A549 (cell line): Measurements from ENCODE around the gene SENP5. TPM values are rescaled to one million over a fixed set of nuclear protein-coding genes. Genes with fewer than 3 reads are reported as not detected.

Experiments
- ATAC-seq, 2 experiments: fragments of 200-7000 bp in 1 of 2; fragments of >200 bp in 1 of 2; cut with Nextera tagmentation in 1 of 2; cut with Tn5 transposase in 1 of 2; 3 replicates each; pipeline versions ENCODE4 v1.8.0 to v1.9.1; 2018 to 2020; ENCODE audit warnings: mild to moderate bottlenecking in 1 of 2, moderate library complexity in 1 of 2
- CTCF ChIA-PET: fragments of 300-600 bp; sonication (Branson Sonifier 250); formaldehyde crosslinking; extraction: SDS; loops from one replicate; lab custom pipeline; 2021; ENCODE audit warnings: antibody characterized with exemption, inconsistent platforms; lab: Yijun Ruan, JAX
- POLR2A ChIA-PET: fragments of 350-600 bp; formaldehyde crosslinking; extraction: SDS; loops from one replicate; lab custom pipeline; 2021; ENCODE audit warnings: antibody characterized with exemption, inconsistent platforms; lab: Yijun Ruan, JAX
- DNase-seq, 2 experiments: peaks; one replicate each; pipeline versions ENCODE4 v3.0.0 to v3.0.0-alpha.2; 2011 to 2016; ENCODE audit warnings: low read depth in 1 of 2, low spot score in 1 of 2
- FAIRE-seq: peaks from 2 replicates; lab custom pipeline; 2011; peaks lifted over from hg19 to GRCh38; lab: Jason Lieb, UNC
- H3K27ac ChIP-seq, 2 experiments: fragments of >200 bp; sonication (Bioruptor Twin); formaldehyde crosslinking; 3 replicates each; pipeline ENCODE4 v1.5.1; 2016 to 2017
- H3K4me1 ChIP-seq: fragments of >200 bp; sonication (Bioruptor Twin); formaldehyde crosslinking; 3 replicates; pipeline ENCODE4 v1.6.1; 2016
- H3K4me2 ChIP-seq: fragments of >200 bp; sonication (Bioruptor Twin); formaldehyde crosslinking; 3 replicates; pipeline ENCODE4 v1.6.1; 2016
- H3K4me3 ChIP-seq: fragments of >200 bp; sonication (Bioruptor Twin); formaldehyde crosslinking; 3 replicates; pipeline ENCODE4 v1.5.1; 2016
- H3K9me3 ChIP-seq: fragments of >200 bp; sonication (Bioruptor Twin); formaldehyde crosslinking; 3 replicates; pipeline ENCODE4 v1.6.1; 2016
- BHLHE40 ChIP-seq: IDR thresholded peaks from 2 replicates; pipeline ENCODE4 v1.6.1; 2012; ENCODE audit warnings: low read depth, low read length, inconsistent platforms
- CBX2 ChIP-seq: fragments of 200-600 bp; sonication (generic); IDR thresholded peaks from 2 replicates; pipeline ENCODE4 v1.6.1; 2016; ENCODE audit warnings: low read depth, mild to moderate bottlenecking, borderline replicate concordance
- EHMT2 ChIP-seq: fragments of 200-600 bp; sonication (generic); IDR thresholded peaks from 2 replicates; pipeline ENCODE4 v1.6.1; 2016; ENCODE audit warnings: antibody characterized with exemption, low read depth, mild to moderate bottlenecking, moderate library complexity
- EP300 ChIP-seq, 2 experiments: fragments of >200 bp; sonication (Bioruptor Twin); formaldehyde crosslinking; IDR thresholded peaks; 2 replicates in 1 of 2; 3 replicates in 1 of 2; pipeline ENCODE4 v1.6.1; 2016 to 2017
- ESRRA ChIP-seq: fragments of 150-350 bp; IDR thresholded peaks from 2 replicates; pipeline ENCODE4 v1.6.1; 2014; ENCODE audit warnings: mild to moderate bottlenecking, low read length, borderline replicate concordance
- FOXS1 ChIP-seq: fragments of 250-450 bp; sonication (Bioruptor Pico); IDR thresholded peaks from 2 replicates; pipeline ENCODE4 v1.5.0; 2020; ENCODE audit warnings: mild to moderate bottlenecking, moderate library complexity
- HOXB5 ChIP-seq: fragments of 250-450 bp; sonication (Bioruptor Pico); IDR thresholded peaks from 2 replicates; pipeline ENCODE4 v1.5.0; 2020; ENCODE audit warnings: mild to moderate bottlenecking, moderate library complexity
- JUNB ChIP-seq: fragments of >200 bp; sonication (Bioruptor Twin); formaldehyde crosslinking; IDR thresholded peaks from 2 replicates; pipeline ENCODE4 v1.6.1; 2016
- MAZ ChIP-seq: fragments of 150-350 bp; IDR thresholded peaks from 2 replicates; pipeline ENCODE4 v1.6.1; 2014; ENCODE audit warnings: antibody characterized with exemption, low read depth, low read length, borderline replicate concordance
- MYC ChIP-seq: IDR thresholded peaks from 2 replicates; pipeline ENCODE4 v1.6.1; 2012; ENCODE audit warnings: mild to moderate bottlenecking, inconsistent platforms, low read length, improper control_type of control experiment, borderline replicate concordance
- NPAS2 ChIP-seq: fragments of 250-450 bp; sonication (Bioruptor Pico); IDR thresholded peaks from 2 replicates; pipeline ENCODE4 v1.8.0; 2022; ENCODE audit warnings: mild to moderate bottlenecking, moderate library complexity, borderline replicate concordance
- POLR2A ChIP-seq: IDR thresholded peaks from 2 replicates; pipeline ENCODE4 v1.6.1; 2012; ENCODE audit warnings: mild to moderate bottlenecking, low read length
- POLR2AphosphoS2 ChIP-seq: conservative IDR thresholded peaks from 2 replicates; pipeline ENCODE4 v1.6.1; 2012; ENCODE audit warnings: low read length, improper control_type of control experiment, inconsistent platforms
- RAD21 ChIP-seq, 2 experiments: fragments of >200 bp in 1 of 2; sonication (Bioruptor Twin) in 1 of 2; formaldehyde crosslinking in 1 of 2; IDR thresholded peaks in 1 of 2; conservative IDR thresholded peaks in 1 of 2; 2 replicates in 1 of 2; 3 replicates in 1 of 2; pipeline ENCODE4 v1.6.1; 2012 to 2018; ENCODE audit warnings: inconsistent platforms in 1 of 2
- RNF2 ChIP-seq: fragments of 200-600 bp; sonication (generic); IDR thresholded peaks from 2 replicates; pipeline ENCODE4 v1.6.1; 2016; ENCODE audit warnings: low read depth, mild to moderate bottlenecking, antibody characterized with exemption, moderate library complexity, borderline replicate concordance
- SREBF2 ChIP-seq: fragments of 450-650 bp; IDR thresholded peaks from 2 replicates; pipeline ENCODE4 v1.6.1; 2014; ENCODE audit warnings: mild to moderate bottlenecking, moderate library complexity
- ZC3H11A ChIP-seq: fragments of 450-650 bp; IDR thresholded peaks from 2 replicates; pipeline ENCODE4 v1.6.1; 2014; ENCODE audit warnings: antibody characterized with exemption, mild to moderate bottlenecking
- ZFP36 ChIP-seq: fragments of 450-650 bp; IDR thresholded peaks from 2 replicates; pipeline ENCODE4 v1.6.1; 2014; ENCODE audit warnings: borderline replicate concordance; ENCODE audit not compliant: partially characterized antibody
- WGBS: methylation state at CpG from one replicate; pipeline ENCODE4 v1.1.6; 2017; ENCODE audit errors: missing lambda C conversion rate; 5-methylcytosine and 5-hydroxymethylcytosine counted together
- polyA plus RNA-seq, 4 experiments: library from polyadenylated mRNA; depleted of rRNA in 3 of 4; stranded (reverse); fragments of >200 nt; fragmentation: RNase III in 1 of 4; extraction: RNeasy Plus Mini Kit Qiagen cat#74134 plus additional on column Dnase treatment in 1 of 4; gene quantifications; 2 replicates in 3 of 4; 3 replicates in 1 of 4; pipeline ENCODE4 v1.2.3, GENCODE V29; 2011 to 2017
- TF ChIP-seq, protein P1 (sequence below): fragments of >200 bp; sonication (Bioruptor Twin); formaldehyde crosslinking; IDR thresholded peaks from 3 replicates; pipeline ENCODE4 v1.6.1; 2016
- TF ChIP-seq, protein P2 (sequence below): IDR thresholded peaks from 2 replicates; pipeline ENCODE4 v1.6.1; 2012
- TF ChIP-seq, protein P3 (sequence below): fragments of 250-450 bp; sonication (Bioruptor Pico); IDR thresholded peaks from 2 replicates; pipeline ENCODE4 v1.5.0; 2020; ENCODE audit warnings: low read depth, mild to moderate bottlenecking, moderate library complexity

The SENP5 gene
- polyA plus RNA-seq, 2 of the 4 experiments (the other 2 are of a cell fraction): 6.8 to 12.9 TPM

DNA sequence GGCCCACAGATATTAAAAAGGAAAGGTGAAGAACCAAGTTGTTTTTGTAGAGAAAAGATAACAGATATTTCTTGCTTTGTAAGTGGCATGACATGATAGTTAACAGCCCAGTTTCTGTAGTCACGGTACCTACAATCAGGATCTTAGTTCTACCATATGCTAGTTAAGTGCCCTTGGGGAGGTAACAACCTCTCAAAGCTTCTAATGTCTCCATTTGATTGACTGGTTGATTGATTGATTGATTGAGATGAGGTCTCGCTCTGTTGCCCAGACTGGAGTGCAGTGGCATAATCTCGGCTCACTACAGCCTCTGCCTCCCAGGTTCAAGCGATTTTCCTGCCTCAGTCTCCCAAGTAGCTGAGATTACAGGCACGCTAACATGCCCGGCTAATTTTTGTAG is 28.5 kb downstream of the SENP5 start:
- H3K9me3 ChIP-seq: no peaks in the 10 kb centered on the region
- ATAC-seq (no peak), FAIRE-seq (no peak), DNase-seq (no peak)
- no peak overlapping the region for H3K27ac ChIP-seq
- POLR2A ChIA-PET: no interaction called here
- no peaks in the 10 kb centered on the region for H3K4me1 ChIP-seq
- no peak overlapping the region for H3K4me2 ChIP-seq
- CTCF ChIA-PET: no interaction called here
- H3K4me3 ChIP-seq: no peak overlapping the region
- 96% methylated on average over 5 of the region's 6 CpGs for WGBS
- no peak for TF ChIP-seq RNF2
- TF ChIP-seq, protein P1, sequence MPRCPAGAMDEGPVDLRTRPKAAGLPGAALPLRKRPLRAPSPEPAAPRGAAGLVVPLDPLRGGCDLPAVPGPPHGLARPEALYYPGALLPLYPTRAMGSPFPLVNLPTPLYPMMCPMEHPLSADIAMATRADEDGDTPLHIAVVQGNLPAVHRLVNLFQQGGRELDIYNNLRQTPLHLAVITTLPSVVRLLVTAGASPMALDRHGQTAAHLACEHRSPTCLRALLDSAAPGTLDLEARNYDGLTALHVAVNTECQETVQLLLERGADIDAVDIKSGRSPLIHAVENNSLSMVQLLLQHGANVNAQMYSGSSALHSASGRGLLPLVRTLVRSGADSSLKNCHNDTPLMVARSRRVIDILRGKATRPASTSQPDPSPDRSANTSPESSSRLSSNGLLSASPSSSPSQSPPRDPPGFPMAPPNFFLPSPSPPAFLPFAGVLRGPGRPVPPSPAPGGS: no peak

DNA sequence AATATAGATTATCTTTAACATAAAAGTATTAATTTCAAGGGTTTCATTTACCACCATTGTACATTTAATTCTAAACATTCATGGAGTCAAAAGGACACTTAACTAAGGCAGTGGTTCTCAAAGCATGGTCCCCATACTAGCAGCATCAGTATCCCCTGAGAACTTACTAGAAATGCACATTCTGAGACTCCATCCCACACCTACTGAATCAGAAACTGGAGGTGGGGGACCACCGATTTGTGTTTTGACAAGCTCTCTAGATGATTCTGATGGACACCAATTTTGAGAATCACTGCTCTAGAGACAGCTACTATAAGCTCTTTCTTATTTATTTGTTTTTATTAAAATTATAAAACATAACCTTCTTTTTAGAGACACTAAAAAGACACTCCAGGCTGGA is 34.0 kb downstream of the SENP5 start:
- DNase-seq (no peak), FAIRE-seq (no peak), ATAC-seq (no peak)
- ChIA-PET CTCF (interaction anchor here (0.6 kb wide), 3 partner anchors 10 to 345 kb away, joined by 3 to 5 read pairs (median 4); no protein-coding TSS in a partner anchor), POLR2A (no interaction called here)
- Histone ChIP-seq H3K4me2 (no peak overlapping the region), H3K4me1 (no peaks in the 10 kb centered on the region), H3K9me3 (no peaks in the 10 kb centered on the region), H3K27ac (no peak overlapping the region), H3K4me3 (no peak overlapping the region)
- TF ChIP-seq NPAS2 (CRISPR knock-in tag) (no peak), BHLHE40 (no peak), ZC3H11A (no peak)
- WGBS: 76% methylated on average over 1 of the region's 1 CpG

DNA sequence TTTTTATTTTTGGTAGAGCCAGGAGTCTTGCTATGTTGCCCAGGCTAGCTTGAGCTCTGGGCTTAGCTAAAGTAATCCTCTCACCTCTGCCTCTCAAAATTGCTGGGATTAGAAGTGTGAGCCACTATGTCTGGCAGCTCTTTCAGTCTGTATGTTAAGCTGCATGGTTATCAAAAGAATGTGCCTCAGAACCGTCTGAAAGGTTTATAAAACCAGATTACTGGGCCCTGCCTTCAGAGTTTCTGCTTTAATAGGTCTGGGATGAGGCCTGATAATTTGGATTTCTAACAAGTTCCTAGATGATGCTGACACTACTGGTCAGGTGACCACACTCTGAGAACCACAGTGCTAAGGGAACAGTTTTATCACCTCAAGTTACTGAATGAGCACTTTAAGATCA is 34.6 kb downstream of the SENP5 start:
- ATAC-seq: no peak
- no peak for DNase-seq
- ChIA-PET CTCF (interaction anchor here (0.6 kb wide), 3 partner anchors 9 to 346 kb away, joined by 3 to 5 read pairs (median 4); no protein-coding TSS in a partner anchor), POLR2A (no interaction called here)
- Histone ChIP-seq H3K4me2 (no peak overlapping the region), H3K9me3 (no peaks in the 10 kb centered on the region), H3K27ac (no peak overlapping the region), H3K4me1 (no peaks in the 10 kb centered on the region), H3K4me3 (no peak overlapping the region)
- 92% methylated on average over 1 of the region's 1 CpG for WGBS
- TF ChIP-seq, protein P2, sequence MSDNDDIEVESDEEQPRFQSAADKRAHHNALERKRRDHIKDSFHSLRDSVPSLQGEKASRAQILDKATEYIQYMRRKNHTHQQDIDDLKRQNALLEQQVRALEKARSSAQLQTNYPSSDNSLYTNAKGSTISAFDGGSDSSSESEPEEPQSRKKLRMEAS: no peak
- TF ChIP-seq POLR2AphosphoS2 (no peak), POLR2A (no peak), CBX2 (no peak), MYC (no peak), ESRRA (no peak), SREBF2 (no peak), JUNB (no peak), ZFP36 (no peak), RAD21 (conservative IDR thresholded peaks at IDR 0.05 in 1 of 2, IDR thresholded peaks at IDR 0.05 in 1 of 2) (no peak), FOXS1 (no peak), HOXB5 (no peak), EP300 (IDR thresholded peaks at IDR 0.05) (no peak), MAZ (no peak), EHMT2 (no peak)
- TF ChIP-seq, protein P3, sequence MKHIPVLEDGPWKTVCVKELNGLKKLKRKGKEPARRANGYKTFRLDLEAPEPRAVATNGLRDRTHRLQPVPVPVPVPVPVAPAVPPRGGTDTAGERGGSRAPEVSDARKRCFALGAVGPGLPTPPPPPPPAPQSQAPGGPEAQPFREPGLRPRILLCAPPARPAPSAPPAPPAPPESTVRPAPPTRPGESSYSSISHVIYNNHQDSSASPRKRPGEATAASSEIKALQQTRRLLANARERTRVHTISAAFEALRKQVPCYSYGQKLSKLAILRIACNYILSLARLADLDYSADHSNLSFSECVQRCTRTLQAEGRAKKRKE: no peak
- FAIRE-seq: no peak
